PC-9 (cell line): ENCODE results near the gene AHCYL2. TPM values are rescaled to one million over a fixed set of nuclear protein-coding genes. Genes with fewer than 3 reads are reported as not detected.
"Not testable (repeated sequence)": the region's sequence is repeated elsewhere in the genome, so short reads cannot be mapped to it uniquely, and the experiment has no call there.

ENCODE experiments used
- BruUV-seq: library from RNA; stranded (reverse); fragments of 400-500 nt; replicated peaks from 2 replicates; lab custom pipeline; 2021; lab: Mats Ljungman, UMichigan
- CTCF ChIA-PET: fragments of 300-600 bp; sonication (Branson Sonifier 250); formaldehyde crosslinking; loops from one replicate; lab custom pipeline; 2022; ENCODE audit warnings: antibody characterized with exemption; lab: Charles Lee
- POLR2A ChIA-PET: fragments of 300-600 bp; sonication (Branson Sonifier 250); formaldehyde crosslinking; loops from one replicate; lab custom pipeline; 2022; ENCODE audit warnings: antibody characterized with exemption; ENCODE audit not compliant: unreplicated experiment; lab: Charles Lee
- DNase-seq, 2 experiments: peaks; one replicate each; pipeline versions ENCODE4 v3.0.0 to v3.0.0-alpha.2; 2015 to 2022; ENCODE audit warnings: mixed read lengths in 1 of 2
- H2AFZ ChIP-seq: fragments of 200-600 bp; sonication (generic); 2 replicates; pipeline ENCODE4 v1.8.1; 2017; ENCODE audit warnings: antibody characterized with exemption
- H3F3A ChIP-seq: fragments of 200-600 bp; sonication (generic); 2 replicates; pipeline ENCODE4 v1.8.1; 2017; ENCODE audit warnings: antibody characterized with exemption, mild to moderate bottlenecking, low read depth; ENCODE audit not compliant: insufficient read depth
- H3K27ac ChIP-seq: fragments of 200-600 bp; sonication (generic); 2 replicates; pipeline ENCODE4 v1.6.1; 2016; ENCODE audit warnings: mixed run types
- H3K27me3 ChIP-seq: fragments of 200-600 bp; sonication (generic); 2 replicates; pipeline ENCODE4 v1.6.1; 2016; ENCODE audit warnings: low read depth, mixed run types; ENCODE audit not compliant: insufficient read depth
- H3K36me3 ChIP-seq: fragments of 200-600 bp; sonication (generic); 2 replicates; pipeline ENCODE4 v1.6.1; 2016; ENCODE audit warnings: low read depth, mixed run types
- H3K4me1 ChIP-seq: fragments of 200-600 bp; sonication (generic); replicated peaks from 2 replicates; pipeline ENCODE4 v1.6.1; 2016; ENCODE audit warnings: mixed run types; ENCODE audit not compliant: insufficient read depth
- H3K4me2 ChIP-seq: fragments of 200-600 bp; sonication (generic); 2 replicates; pipeline ENCODE4 v1.6.1; 2017; ENCODE audit warnings: mixed run types
- H3K4me3 ChIP-seq: fragments of 200-600 bp; sonication (generic); 2 replicates; pipeline ENCODE4 v1.6.1; 2016; ENCODE audit warnings: mixed run types
- H3K79me2 ChIP-seq: fragments of 200-600 bp; sonication (generic); 2 replicates; pipeline ENCODE4 v1.6.1; 2017; ENCODE audit warnings: low read depth, mixed run types
- H3K9me2 ChIP-seq: fragments of 200-600 bp; sonication (generic); 2 replicates; pipeline ENCODE4 v1.8.1; 2017; ENCODE audit warnings: mild to moderate bottlenecking; ENCODE audit not compliant: insufficient read depth
- H3K9me3 ChIP-seq: fragments of 200-600 bp; sonication (generic); 2 replicates; pipeline ENCODE4 v1.8.1; 2016; ENCODE audit warnings: low read depth; ENCODE audit not compliant: insufficient read depth
- H4K20me1 ChIP-seq: fragments of 200-600 bp; sonication (generic); 2 replicates; pipeline ENCODE4 v1.8.1; 2017; ENCODE audit not compliant: insufficient read depth
- EZH2 ChIP-seq: fragments of 200-600 bp; sonication (generic); IDR thresholded peaks from 2 replicates; pipeline ENCODE4 v1.8.0; 2017; ENCODE audit warnings: antibody characterized with exemption, low read depth
- intact Hi-C: fragments of 100-400 bp; cut with micrococcal nuclease; formaldehyde crosslinking; loops from one replicate; pipeline ENCODE4 v1.10.0; 2022; ENCODE audit not compliant: unreplicated experiment
- total RNA-seq: library from RNA; stranded (reverse); gene quantifications from 2 replicates; pipeline ENCODE4 v1.2.3, GENCODE V29; 2021
- TF ChIP-seq, protein P1 (sequence below): fragments of 200-600 bp; sonication (generic); conservative IDR thresholded peaks from 2 replicates; pipeline ENCODE4 v1.6.1; 2017; ENCODE audit warnings: mixed run types, antibody characterized with exemption, mild to moderate bottlenecking, moderate library complexity

AHCYL2 gene
- total RNA-seq, 1 experiment from 2014 or later, result 15.7 TPM

DNA sequence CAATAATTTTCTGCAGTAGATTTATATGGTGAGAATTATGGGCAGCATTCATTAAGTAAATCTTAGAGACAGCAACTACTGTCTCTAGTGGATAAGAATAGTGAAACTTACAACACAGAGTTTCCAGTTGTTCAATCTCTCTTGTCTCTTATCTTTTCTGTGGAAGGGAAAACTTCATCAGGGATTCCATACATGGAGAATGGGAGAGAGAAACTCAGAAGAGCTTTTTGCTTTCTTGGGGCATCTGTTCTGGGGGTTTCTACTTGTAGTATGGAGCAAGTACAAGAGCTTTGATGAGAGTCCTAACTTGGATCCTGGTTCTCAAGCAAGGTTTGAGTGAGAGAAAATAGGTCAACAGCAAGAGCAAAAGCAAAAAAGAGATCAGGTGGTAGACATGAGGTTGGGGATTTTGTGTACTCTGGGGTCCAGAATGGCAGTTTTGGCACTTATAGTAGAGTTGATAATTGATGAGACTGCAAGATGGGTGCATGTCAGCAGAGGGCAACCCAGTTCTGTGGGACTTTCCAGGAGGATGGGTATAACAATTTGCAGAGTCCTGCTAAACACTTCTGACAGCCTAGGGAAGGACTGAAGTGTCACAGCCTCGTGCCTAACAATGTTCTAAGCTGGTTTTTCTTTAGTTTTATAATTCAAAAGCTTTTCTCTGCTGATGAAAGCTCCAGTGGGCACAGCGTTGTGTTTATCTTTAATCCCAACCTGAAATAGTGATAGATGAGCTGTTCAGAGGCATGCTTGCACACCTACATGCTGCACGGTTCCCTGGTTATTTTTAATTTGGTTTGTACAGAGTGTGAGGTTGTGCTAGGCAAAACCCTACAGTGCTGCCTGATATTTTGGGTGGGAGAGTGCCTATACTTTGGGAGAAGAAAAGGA is 177.4 kb downstream of the AHCYL2 start:
- Histone ChIP-seq H3K36me3 (no peaks in the 10 kb centered on the region; the same call in 1 of the 2 replicates), H3K27ac (peak overlapping the region; percentile 41; the same call in 1 of the 2 replicates), H3K9me2 (no peaks in the 10 kb centered on the region; the same call in 1 of the 2 replicates), H3K27me3 (no peaks in the 10 kb centered on the region), H4K20me1 (no peaks in the 10 kb centered on the region), H2AFZ (no peak overlapping the region), H3K4me2 (peak overlapping the region; percentile 30; the same call in 1 of the 2 replicates), H3K4me3 (no peak overlapping the region), H3K9me3 (no peaks in the 10 kb centered on the region), H3K79me2 (no peaks in the 10 kb centered on the region), H3K4me1 (peaks cover 30% of the 10 kb centered on the region), H3F3A (peaks cover 22% of the 10 kb centered on the region)
- no TSS peak for BruUV-seq
- ChIA-PET POLR2A (interaction anchor here (0.6 to 0.9 kb wide), 2 partner anchors 36 to 223 kb away, joined by 4 to 5 read pairs; no protein-coding TSS in a partner anchor), CTCF (interaction anchor here (0.6 to 1.8 kb wide), 7 partner anchors 26 to 206 kb away, joined by 3 to 10 read pairs (median 3); partner anchors contain the start of genes AHCYL2 and STRIP2)
- intact Hi-C loops, result no loop called here
- TF ChIP-seq EZH2, result no peak
- TF ChIP-seq, protein P1, sequence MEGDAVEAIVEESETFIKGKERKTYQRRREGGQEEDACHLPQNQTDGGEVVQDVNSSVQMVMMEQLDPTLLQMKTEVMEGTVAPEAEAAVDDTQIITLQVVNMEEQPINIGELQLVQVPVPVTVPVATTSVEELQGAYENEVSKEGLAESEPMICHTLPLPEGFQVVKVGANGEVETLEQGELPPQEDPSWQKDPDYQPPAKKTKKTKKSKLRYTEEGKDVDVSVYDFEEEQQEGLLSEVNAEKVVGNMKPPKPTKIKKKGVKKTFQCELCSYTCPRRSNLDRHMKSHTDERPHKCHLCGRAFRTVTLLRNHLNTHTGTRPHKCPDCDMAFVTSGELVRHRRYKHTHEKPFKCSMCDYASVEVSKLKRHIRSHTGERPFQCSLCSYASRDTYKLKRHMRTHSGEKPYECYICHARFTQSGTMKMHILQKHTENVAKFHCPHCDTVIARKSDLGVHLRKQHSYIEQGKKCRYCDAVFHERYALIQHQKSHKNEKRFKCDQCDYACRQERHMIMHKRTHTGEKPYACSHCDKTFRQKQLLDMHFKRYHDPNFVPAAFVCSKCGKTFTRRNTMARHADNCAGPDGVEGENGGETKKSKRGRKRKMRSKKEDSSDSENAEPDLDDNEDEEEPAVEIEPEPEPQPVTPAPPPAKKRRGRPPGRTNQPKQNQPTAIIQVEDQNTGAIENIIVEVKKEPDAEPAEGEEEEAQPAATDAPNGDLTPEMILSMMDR, result 0 out of 2 replicates have a peak, but pooled peaks have one; percentile 29
- DNase-seq, result no peak

DNA sequence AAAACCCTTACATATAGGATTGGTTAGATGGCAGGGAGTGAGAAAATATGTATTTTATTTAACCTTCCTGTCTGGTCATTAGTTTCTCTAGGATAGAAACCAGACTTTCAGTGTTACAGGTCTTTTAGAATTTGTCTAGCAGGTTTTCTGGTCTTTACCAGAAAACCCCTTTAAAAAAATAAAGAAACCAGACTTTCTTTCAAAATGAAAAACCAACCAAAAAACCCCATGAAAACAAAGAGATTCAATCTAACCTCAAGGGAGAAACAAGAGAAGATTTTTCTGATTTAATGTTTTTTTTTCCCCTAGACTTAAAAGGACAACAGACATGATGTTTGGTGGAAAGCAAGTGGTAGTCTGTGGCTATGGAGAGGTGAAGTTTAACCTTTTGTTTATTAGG is 180.7 kb downstream of the AHCYL2 start:
- Histone ChIP-seq H3K9me3 (no peaks in the 10 kb centered on the region), H3K36me3 (no peaks in the 10 kb centered on the region; the same call in 1 of the 2 replicates), H2AFZ (no peak overlapping the region), H3K4me2 (no peak overlapping the region), H3K4me1 (peaks cover 20% of the 10 kb centered on the region), H3K4me3 (no peak overlapping the region), H3K79me2 (no peaks in the 10 kb centered on the region), H3F3A (peaks cover 10% of the 10 kb centered on the region), H3K27ac (no peak overlapping the region), H3K9me2 (no peaks in the 10 kb centered on the region; the same call in 1 of the 2 replicates), H3K27me3 (no peaks in the 10 kb centered on the region), H4K20me1 (no peaks in the 10 kb centered on the region)
- DNase-seq, result no peak
- ChIA-PET POLR2A (no interaction called here), CTCF (no interaction called here)
- TF ChIP-seq, protein P1, result no peak
- TF ChIP-seq EZH2, result no peak
- intact Hi-C loops, result no loop called here
- BruUV-seq, result no TSS peak

DNA sequence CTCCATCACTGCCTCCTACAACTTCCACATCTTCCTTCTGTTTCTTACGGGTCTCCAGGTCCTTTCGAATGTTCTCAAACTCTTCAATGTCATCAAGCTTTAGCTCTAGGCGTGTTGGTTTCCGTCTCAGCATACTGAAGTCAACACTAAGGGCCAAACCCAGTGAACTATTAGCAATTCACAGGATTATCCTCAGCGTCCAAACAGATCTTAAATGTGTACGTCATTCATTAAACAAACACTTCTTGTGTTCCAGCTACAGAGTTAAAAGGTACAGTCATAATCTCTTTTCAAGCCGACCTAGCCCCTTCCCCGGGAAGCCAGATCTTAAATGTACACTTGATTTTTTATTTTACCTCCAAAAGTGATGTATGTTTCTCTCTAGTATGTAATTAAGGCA is 185.4 kb downstream of the AHCYL2 start:
- H3K9me2 ChIP-seq, H3K27ac ChIP-seq, H3K79me2 ChIP-seq, H3K4me2 ChIP-seq, H4K20me1 ChIP-seq, H2AFZ ChIP-seq, H3K36me3 ChIP-seq, POLR2A ChIA-PET, DNase-seq, BruUV-seq, intact Hi-C loops, CTCF ChIA-PET, H3K4me1 ChIP-seq, H3K9me3 ChIP-seq, H3F3A ChIP-seq, H3K27me3 ChIP-seq, H3K4me3 ChIP-seq: not testable (repeated sequence)
